Cortex of kidney (tissue), 1 donor: ENCODE data around the gene HBM.
"Not testable (repeated sequence)": the region's sequence is repeated elsewhere in the genome, so short reads cannot be mapped to it uniquely, and the experiment has no call there.

Experiments
- DNase-seq: peaks from one replicate; lab custom pipeline; 2025; lab: John Stamatoyannopoulos, UW

HBM gene

GRCh38 chr16:169014-169413 lies 3.2 kb downstream of the HBM start:
- DNase-seq, result no peak

GRCh38 chr16:170088-170507 lies 4.3 kb downstream of the HBM start:
- not testable (repeated sequence) for DNase-seq

- DNase-seq, result no peak
Observed at GRCh38 chr16:170788-171187, 5.0 kb downstream of the HBM start.

- DNase-seq, result not testable (repeated sequence)
Observed at GRCh38 chr16:172374-172941, 6.7 kb downstream of the HBM start, which contains the start of gene HBA2. Gene HBA2 (plus strand): TSS chr16:172876. CDS start chr16:172913, 37 bp downstream.

GRCh38 chr16:173211-173854 lies 7.6 kb downstream of the HBM start:
- not testable (repeated sequence) for DNase-seq

GRCh38 chr16:173928-174769 lies 8.4 kb downstream of the HBM start:
- DNase-seq, result not testable (repeated sequence)

GRCh38 chr16:175011-175949 lies 9.5 kb downstream of the HBM start:
- DNase-seq, result no peak

GRCh38 chr16:176006-176405 lies 10.2 kb downstream of the HBM start:
- DNase-seq, result not testable (repeated sequence)

GRCh38 chr16:176477-177382 lies 11.0 kb downstream of the HBM start, which contains the start of gene HBA1:
Gene HBA1 (plus strand): TSS chr16:176680. CDS start chr16:176717, 37 bp downstream.
- not testable (repeated sequence) for DNase-seq

GRCh38 chr16:177394-177822 lies 11.6 kb downstream of the HBM start:
- no peak for DNase-seq

GRCh38 chr16:177981-178667 lies 12.3 kb downstream of the HBM start:
- DNase-seq, result no peak

- no peak for DNase-seq
Observed at GRCh38 chr16:178668-179015, 12.9 kb downstream of the HBM start.

GRCh38 chr16:179211-180092 lies 13.7 kb downstream of the HBM start:
- DNase-seq, result no peak

- no peak for DNase-seq
Observed at GRCh38 chr16:180101-180675, 14.4 kb downstream of the HBM start, which contains the start of gene HBQ1. Gene HBQ1 (plus strand): TSS chr16:180459. CDS start chr16:180487, 28 bp downstream.

GRCh38 chr16:180681-181564 lies 15.1 kb downstream of the HBM start:
- no peak for DNase-seq

- DNase-seq, result no peak
Observed at GRCh38 chr16:181565-182021, 15.8 kb downstream of the HBM start.

- no peak for DNase-seq
Observed at GRCh38 chr16:183005-183404, 17.2 kb downstream of the HBM start.
